Stimulated activated CD4-positive, alpha-beta T cell treated with anti-CD3 and anti-CD28 coated beads, Interleukin-4, amount 100 ng/mL, for 1 hour (primary cell): ENCODE data around the gene ASTN1.

Experiments used
- DNase-seq: peaks from one replicate; pipeline ENCODE4 v3.0.0-alpha.2; 2020

ASTN1 gene

DNA sequence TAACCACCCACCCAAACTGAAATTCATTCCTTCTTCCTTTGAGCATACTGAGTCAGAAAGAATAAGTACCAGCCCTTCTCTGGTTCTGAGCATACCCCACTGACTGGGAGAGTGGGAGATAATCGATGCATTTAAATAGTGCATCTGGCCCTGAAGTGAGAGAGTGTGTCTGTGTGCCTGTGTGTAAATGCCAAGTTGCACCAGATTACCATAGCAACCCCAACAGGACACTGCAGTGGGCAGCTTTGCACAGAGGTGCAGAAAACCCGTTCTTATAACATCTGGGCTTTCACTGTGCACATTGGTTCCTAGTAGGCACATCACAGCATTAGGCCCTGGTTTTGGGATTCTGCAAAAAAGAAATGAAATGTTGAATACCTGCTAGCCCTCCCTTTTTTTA is 2.3 kb downstream of the ASTN1 start:
- no peak for DNase-seq

DNA sequence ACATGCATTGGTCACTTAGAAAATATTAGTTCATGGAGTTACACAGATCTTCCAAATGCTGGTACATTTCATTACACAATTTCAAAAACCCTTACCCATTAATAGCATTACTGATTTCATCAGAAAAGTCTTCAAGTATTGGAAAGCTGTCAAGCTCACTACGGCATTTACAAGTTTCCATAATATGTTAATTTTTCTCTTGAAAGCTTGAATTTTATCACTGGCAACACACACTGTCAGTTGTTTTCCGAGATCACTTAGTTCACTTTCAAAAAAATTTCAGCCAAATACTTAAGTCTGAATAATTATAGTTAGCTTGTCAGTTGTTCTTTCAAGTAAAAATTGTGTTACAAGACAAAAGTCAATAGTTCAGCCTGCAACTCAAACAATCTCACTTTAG is 18.0 kb downstream of the ASTN1 start:
- no peak for DNase-seq

DNA sequence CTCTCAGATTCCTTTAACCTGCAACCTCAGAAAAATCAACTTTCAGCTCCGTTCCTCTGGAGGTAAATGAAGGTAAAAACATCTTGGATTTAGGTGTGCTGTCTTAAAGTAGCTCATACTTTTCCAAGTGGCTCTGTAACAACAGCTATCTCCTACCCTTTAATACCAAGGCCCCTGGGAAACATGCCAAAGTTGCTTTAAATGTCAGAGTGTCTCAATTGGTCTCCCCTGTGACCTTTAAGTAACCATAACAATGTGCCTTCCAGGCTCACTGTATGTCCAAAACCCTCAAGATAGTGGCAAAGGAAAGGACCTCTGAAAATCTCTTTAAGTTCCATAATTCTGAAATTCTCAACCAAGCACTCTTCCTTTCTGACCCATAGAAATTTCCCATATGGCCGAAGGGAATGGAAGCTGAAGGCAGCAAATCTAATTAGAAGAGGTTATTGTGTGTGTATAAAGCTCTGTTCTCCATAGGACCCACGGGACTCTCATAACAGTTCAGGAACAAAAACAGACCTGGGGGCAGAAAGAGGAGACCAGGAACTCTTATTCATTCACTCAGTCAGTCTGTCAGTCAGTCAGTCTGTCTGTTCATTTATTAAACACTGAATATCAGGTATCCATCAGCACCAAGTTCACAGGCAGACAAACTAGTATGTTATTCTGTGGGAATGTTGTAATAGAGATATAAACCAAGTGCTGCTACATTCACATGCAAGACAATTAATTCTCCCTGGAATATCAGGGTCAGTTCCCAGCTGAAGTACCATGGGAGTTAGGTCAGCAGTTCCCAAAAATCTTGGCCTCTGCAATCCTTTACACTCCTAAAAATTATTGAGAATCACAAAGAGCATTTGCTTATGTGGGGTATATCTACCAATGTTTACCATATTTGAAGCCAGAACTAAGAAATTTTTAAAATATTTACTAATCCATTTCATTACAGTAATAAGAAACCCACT is 19.1 kb downstream of the ASTN1 start:
- DNase-seq = no peak

DNA sequence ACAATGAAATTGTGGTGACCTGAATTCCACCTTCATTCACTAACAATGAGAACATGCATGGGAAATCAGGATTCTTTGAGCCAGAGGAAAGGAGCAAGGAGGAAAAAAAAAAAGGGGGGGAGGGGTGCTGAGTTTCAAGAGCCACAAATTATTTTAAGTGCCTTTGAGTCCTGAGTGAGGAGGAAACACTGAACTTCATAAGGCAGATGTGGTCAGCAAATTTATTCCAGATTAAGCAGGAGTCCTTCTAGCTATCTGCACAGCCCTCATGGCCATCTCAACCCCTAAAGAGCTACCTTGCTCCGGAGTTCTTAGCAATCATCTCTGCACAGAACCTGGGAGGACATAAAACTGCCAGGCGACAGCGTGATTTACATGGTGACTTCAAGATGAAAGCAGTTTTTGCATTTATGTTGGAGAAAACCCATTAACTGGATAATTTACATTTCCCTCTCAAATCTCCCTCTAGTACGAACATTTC is 21.7 kb downstream of the ASTN1 start:
- no peak for DNase-seq

DNA sequence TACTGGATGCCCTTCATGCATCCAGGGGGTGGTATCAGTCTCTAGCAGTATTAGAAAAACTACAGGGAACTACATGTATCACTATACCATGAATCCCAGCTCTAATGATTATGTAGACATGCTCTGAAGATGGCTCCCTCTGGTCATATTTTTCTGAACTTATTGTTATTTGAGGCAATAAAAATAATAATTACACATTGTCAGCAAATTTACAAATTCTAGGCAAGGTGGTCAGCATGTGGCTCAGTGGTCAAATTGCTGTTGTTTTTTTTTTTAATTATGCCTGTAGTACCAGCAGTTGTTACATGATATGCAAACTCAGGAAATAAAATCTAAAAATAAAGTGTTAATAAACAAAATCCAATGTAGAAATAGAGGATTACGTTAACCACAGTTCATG is 22.5 kb downstream of the ASTN1 start:
- no peak for DNase-seq

DNA sequence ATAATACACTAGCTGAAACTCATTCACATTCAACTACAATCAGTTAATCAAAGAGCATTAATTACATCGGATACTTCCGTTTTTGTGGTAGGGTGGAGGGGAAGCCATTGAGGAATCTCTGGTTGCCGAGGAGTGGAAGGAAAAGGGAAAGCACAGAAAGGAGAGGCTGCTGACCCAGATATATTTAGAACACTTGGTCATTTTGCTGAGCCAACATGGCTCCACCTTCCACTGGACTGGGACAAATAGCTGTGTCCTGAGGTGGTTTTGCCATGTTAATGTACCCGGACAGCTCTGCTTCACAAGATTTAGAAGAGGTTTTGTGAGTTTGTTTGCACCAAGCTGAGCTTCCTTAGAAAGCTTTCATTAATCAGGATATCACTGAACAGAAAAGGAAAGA is 26.2 kb downstream of the ASTN1 start:
- no peak for DNase-seq

DNA sequence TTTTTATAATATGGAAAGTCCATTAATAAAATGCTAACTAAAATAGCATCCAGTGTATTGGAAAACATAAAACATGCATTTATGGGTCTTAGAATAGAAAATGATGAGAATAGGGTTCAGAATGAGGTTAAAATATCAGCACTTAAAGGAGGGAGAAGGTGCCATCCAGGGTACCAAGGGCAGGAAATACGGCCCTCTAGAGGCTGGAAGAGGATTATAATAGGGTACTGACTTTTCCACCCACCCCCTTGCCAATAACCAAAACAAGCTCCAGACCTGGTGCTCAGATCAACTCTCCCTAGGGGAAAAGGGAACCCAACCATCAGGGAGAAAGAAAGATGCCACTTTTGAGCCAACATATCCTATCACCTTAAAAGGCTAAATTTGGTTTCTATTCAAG is 26.7 kb downstream of the ASTN1 start:
- no peak for DNase-seq

DNA sequence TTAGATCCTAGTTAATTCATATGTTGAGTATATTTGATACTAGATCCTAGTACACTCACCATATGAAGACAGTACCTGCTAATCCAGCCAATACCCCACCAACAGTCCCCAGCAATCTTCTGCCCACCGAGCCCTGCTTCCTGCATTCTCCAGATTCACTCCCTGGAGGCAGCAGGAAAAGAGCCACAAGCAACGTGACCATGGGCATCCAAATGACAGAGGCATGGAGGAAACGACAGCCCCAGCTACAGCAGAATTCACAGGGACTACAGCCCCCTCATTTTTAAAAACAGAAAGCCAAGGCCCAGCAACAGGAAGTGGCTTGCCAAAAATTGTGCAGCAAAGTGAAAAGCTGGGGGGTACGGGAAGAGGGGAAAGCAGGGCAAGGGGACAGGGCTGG is 29.3 kb downstream of the ASTN1 start:
- no peak for DNase-seq

DNA sequence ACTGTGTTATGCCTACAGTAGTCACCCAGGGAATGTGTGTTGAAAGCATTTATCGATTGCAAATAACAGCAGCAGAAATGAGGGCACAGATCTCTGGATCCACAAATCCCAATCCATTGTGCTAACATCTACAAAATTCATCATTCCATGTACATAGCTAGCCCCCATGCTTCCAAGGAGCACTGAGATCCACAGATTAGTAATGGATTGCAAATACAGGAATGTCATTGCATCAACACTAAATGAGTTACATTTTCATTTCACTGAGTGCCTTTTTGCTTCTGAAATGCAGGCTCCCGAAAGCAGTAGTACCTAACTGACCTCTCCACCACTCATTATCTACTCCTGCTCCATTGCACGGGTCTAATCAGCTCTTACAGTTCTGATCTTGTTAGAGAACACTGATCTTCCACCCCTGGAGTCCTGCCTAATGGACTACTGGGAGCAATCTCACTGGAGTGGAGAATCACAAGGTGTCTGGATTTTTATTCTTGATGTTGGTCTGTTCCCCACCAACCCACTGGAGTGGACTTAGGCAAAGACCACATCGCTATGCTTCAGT is 30.5 kb downstream of the ASTN1 start:
- no peak for DNase-seq

DNA sequence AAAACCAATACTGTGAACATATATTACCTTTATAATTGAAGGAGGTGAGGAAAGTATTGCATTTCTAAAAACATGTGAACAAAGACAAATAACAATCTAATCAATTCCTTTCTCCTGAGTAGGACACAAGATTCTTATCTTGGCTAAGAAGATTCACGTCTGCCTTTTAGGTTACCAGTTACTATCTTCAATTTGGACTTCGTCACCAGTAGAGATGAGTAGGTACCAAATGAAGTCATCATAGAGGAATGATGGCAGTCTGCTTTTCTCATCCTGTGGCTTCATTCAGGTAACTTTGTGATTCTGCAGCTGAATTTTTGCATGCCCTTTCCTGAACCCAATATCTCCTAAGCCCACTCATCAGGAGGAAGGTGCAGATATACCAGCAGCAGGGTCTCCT is 32.4 kb downstream of the ASTN1 start:
- no peak for DNase-seq

DNA sequence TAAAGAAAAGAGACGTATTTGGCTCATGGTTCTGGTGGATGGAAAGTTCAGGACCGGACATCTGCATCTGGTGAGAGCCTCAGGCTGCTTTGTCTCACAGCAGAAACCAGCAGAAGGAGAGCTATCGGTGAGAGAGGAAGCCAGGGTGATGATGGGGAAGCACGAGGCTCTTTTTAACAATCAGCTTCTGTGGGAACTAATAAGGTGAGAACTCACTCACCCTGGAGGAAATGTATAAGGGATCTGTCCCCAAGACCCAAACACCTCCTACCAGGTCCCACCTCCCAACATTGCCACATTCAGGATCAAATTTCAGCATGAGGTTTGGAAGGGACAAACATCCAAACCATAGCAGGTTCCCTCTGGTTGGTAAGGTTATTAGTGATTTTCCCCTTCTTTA is 32.8 kb downstream of the ASTN1 start:
- DNase-seq = no peak

DNA sequence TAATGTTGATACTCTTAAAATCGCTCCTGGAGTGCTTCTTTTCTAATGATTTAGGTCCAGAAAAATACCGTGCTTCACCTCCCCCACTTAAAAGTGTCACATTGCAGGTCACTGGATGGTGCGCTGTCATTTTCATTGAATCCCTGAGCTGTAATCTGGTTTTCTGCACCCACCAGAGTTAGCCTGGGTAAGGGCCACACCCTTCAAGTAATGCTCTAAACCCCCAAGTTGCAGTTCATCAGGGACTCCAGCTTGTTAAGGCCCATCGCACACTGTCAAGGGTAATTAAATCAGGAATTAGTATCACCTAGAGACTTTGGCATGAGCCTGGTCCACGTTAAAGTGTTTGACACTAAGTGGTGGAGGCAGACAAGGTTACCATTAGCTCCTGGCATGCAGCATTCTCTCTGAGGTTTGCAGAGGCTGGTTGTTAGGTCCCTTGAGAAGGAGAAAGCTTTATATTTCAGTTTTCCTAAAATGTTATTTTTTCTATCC is 34.0 kb downstream of the ASTN1 start:
- no peak for DNase-seq

DNA sequence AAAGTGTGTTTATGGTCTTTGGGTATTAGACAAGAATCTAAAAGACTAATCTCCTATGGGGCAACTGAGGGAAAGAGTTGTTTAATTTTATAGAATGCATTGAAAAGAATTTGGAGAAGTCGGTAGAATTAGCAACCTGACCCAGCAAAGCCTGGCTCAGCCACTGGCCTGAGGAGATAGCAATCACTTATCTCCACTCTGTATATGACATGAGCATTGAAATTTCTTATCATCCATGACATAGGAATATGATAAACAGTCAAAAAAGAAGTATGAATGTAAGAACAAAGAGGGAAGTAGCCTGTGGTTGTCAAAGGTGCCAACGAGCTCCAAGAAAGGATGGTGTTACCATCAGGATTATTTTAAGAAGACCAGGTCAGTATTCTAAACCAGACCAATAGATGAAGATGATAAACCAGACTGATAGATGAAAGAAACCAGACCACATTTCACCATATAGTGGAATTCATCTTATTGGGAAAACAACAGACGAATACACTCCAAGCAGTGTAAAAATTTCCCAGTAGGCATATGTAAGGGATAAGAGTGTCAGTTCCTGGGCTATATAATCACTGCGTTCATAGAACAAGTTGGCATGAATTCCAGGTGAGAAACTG is 35.7 kb downstream of the ASTN1 start:
- no peak for DNase-seq

DNA sequence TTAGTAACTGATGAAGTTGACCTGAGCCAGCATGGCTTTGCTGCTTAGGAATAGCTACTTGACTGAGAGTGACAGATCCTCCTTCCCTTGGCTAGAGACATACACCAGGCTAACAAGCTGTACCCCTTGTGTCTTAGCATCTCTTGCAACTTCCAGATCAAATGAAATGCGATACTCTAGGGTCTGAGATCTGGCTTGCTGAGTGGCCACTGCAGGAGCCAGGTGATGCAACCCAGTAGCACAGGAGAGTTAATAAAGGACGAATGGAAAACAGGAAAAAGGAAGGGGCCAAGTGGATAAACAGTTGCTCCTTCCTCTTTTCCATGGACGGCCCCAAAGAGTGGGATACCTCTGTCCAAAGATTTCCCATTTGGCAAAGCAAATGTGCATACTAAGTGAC is 38.2 kb downstream of the ASTN1 start:
- no peak for DNase-seq

DNA sequence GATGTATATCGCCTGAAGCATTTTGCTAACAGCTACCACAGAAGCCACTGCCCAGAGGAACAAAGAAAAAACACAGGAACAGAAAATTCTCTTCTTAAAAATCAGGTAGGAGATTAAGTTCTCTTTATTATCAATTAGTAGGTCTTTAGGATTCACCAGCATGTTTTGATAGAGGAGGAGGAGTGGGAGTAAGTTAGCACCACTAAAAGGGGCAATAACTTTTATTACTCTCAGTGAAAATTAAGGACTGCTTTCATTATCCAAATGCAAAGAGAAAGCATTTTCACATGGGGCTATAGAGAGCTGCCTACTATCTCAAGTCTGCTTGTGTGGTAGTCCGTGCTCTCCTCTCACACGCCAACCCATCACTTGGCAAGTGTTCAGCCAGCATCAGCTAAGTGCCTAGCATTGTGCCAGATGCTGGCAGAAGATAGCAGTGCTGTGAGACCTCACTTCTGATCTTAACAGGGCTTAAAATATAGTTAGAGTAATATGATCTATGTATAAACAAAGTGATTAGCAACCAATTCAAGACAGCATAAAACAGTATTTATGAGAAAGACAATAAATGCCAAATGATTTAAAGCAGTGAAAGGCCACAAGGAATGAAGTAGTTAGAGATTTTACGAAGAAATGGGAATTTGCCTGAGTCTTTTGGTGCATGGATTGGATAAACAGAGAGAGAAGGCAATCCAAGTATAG is 39.8 kb downstream of the ASTN1 start:
- DNase-seq = no peak

DNA sequence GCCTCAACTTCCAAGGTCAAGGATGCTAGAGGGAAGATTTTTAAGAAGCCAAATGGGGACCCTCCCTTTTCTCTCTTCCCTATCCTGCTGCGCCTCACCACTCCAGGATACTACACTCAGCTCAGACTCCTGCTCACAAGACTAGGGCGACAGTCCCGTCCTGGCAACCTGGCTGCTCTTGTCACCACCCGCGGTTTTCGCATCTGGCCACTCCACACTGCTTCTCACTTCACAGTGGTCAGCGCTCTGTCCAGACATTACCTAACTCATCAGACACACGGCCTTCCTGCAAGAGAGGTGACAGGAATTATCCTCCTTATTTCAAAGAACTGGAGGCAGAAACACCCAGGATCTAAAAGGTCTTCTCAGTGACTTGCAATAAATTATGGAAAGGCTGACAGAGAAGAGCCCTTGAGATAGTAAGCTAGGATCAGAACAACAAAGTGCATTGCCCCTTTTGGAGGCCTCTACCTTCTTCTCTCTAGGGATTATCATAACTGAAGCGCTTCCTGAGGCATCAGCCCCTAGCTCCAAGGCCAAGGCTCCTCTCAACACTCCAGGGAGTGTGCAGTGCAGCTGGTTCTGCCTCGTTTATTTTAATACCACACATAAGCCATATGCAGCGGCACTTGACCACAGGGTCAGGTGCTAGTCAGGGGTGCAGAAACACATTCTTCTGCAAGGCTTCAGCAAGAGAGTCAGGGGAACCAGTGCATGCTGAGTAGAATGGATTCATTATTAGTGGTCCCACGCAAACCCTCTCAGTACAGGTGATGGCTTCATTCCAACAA is 41.9 kb downstream of the ASTN1 start:
- no peak for DNase-seq

DNA sequence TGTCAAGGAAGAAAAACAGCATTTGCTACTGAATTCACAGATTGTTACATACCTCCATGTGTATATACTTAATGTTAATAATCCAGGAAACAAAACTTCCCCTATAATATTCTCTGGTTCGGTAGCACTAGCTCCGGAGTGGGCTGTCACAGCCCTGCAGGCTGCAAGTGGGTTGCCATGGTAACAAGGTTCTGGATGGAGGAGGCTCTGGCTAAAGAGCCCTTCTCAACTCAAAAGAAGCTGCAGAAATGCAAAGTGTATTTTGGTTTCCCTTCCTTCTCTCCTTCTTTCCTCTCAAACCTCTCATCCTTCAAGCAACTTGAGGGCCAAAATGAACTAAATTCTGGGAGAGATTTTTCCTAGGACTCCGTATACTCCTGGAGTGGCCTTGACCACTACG is 45.2 kb downstream of the ASTN1 start:
- no peak for DNase-seq

DNA sequence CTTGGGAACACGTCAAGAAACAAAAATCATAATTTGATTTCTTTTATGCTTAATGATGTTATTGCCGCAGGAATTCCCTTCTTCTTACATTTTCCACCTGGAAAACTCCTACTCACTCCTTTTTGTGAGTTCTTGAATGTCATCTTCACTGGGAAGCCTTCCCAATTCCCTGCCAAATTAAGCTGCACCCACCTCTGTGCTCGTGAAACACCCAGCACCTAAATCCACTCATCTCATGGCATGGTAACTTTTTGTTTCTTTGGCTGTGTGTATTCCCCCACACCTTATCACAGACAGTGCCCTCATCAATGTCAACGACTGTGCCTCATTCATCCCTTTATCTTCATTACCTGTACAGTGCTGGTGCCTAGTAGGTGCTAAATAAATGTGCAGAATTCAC is 45.6 kb downstream of the ASTN1 start:
- no peak for DNase-seq

DNA sequence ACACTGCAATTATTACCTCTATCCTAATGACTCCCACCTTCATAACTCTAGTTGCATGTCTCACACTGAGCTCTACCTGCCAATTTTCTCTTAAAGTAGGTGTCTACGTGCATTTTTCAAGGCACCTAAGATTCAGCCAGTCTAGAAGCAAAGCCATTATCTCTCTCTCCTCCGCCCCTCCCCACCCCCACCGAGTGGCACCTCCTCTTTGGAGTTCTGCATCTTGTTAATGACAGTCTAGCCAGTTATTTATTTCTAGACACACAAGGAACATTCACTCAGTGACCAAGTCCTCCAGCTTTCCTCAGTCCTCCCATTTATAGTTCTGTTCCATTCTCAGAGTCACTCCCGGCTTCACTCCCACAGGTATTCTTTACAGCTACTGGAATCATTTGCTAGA is 47.6 kb downstream of the ASTN1 start:
- DNase-seq = no peak

DNA sequence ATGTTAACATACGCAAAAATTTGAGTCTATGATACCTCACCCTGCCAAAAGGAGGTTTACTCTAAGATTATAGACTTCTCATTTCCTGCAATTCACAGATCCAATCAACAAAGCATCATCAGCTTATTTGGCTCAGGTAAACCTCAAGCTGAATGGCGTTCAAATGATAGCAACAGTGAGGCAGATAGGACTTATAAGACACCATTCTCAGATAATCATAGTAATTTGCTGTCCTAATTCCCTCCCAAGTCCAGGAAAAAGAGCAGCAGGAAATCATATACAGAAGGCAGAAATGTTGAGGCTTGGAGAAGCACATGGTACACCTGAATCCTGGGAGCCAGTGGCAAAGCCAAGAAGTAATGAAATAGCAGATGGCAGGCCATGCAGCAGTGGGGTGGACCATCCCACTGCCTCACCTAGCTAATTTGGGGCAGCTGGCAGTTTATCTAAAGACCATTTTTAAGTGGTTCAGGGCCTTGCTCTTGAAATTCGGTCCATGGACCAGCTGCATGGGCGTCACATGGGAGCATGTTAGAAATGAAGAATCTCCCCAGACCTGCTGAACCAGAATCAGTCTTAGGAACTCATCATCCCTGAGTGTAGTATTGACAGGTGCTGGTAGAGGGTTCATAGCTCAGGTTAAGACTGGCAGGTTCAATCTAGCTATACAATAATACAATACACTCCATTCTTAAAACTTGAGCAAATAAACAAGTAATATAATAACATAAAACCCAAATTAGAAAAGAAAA is 57.7 kb downstream of the ASTN1 start:
- DNase-seq = no peak

DNA sequence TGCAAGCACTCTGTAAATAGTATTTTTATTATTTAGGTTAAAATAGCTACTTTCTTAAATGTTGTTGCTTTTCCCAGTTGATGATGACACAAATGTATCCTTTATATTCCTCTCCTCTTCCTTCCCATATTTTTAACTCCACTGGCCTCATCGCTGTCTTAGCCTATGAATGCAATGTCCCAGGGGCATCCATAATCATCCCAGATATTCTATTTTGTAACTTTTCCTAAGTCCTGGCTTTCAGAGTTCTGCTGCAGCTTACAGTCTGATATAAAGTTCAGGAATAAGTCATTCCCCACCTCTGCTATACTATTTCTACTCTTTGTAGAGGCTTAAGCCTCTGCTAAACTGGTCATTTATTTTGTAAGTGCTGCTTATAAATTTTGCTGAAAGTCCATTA is 58.3 kb downstream of the ASTN1 start:
- DNase-seq = no peak
